Ascending aorta (tissue), 2 donors: Measurements from ENCODE around the gene SLC22A3. TPM values are rescaled to one million over a fixed set of nuclear protein-coding genes. Genes with fewer than 3 reads are reported as not detected.
A peak's percentile ranks its signal among the peaks of the same experiment; 100 is the strongest.

ENCODE experiments used
- DNase-seq, 2 donors: peaks; one replicate each; pipeline ENCODE4 v3.0.0-alpha.2; 2019; ENCODE audit warnings: low spot score in 2 of 2
- H3K27ac ChIP-seq, 2 donors: fragments of 200-600 bp; sonication (generic); one replicate each; pipeline ENCODE4 v1.5.1; 2016 to 2017; ENCODE audit warnings: mild to moderate bottlenecking in 1 of 2
- H3K27me3 ChIP-seq: fragments of 200-600 bp; sonication (generic); one replicate; pipeline ENCODE4 v1.5.1; 2017
- H3K36me3 ChIP-seq, 2 donors: fragments of 200-600 bp; sonication (generic); one replicate each; pipeline ENCODE4 v1.5.1; 2016
- H3K4me1 ChIP-seq, 2 donors: fragments of 200-600 bp; sonication (generic); one replicate each; pipeline ENCODE4 v1.5.1; 2016 to 2017; ENCODE audit warnings: mild to moderate bottlenecking in 1 of 2
- H3K4me3 ChIP-seq, 2 donors: fragments of 200-600 bp; sonication (generic); one replicate each; pipeline ENCODE4 v1.5.1; 2016 to 2017; ENCODE audit warnings: mild to moderate bottlenecking in 1 of 2
- H3K9me3 ChIP-seq, 2 donors: fragments of 200-600 bp; sonication (generic); one replicate each; pipeline ENCODE4 v1.5.1; 2016
- intact Hi-C: fragments of 100-400 bp; cut with DNase I; formaldehyde crosslinking; loops from one replicate; pipeline ENCODE4 v1.15.1; 2023
- total RNA-seq: library from RNA; depleted of rRNA; stranded (reverse); fragments of >200 nt; gene quantifications from one replicate; pipeline ENCODE4 v1.1.0, GENCODE V29; 2016
- TF ChIP-seq, protein P1 (sequence below), 3 experiments: fragments of 200-600 bp in 2 of 3; fragments of 450-650 bp in 1 of 3; sonication (generic) in 2 of 3; IDR thresholded peaks; one replicate each; pipeline ENCODE4 v1.5.1; 2016 to 2019; ENCODE audit warnings: antibody characterized with exemption in 3 of 3, mild to moderate bottlenecking in 1 of 3, moderate library complexity in 1 of 3

The SLC22A3 gene
- total RNA-seq, 1 donor from 2014 or later = 29.6 TPM

DNA sequence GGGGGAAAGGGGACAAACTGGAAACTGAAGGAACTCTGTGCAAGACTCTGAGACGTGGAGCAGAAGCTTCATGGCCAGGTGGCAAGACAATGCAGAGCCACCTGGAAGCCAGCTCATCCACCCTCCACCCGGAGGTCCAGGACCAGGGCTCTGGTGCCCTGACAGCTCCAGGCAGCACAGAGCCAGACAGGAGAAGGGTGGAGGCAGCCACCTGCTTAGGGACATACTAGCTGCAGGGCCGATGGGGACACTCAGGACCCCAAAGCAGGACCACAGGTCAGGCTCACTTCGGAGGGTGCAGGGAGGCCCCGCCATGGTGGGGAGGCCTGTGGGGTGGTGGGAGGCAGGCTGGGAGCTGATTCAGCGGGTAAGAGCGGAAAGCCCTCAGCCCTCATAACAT, 19.0 kb upstream of the SLC22A3 start:
- no peak overlapping the region for H3K4me3 ChIP-seq
- TF ChIP-seq, protein P1, sequence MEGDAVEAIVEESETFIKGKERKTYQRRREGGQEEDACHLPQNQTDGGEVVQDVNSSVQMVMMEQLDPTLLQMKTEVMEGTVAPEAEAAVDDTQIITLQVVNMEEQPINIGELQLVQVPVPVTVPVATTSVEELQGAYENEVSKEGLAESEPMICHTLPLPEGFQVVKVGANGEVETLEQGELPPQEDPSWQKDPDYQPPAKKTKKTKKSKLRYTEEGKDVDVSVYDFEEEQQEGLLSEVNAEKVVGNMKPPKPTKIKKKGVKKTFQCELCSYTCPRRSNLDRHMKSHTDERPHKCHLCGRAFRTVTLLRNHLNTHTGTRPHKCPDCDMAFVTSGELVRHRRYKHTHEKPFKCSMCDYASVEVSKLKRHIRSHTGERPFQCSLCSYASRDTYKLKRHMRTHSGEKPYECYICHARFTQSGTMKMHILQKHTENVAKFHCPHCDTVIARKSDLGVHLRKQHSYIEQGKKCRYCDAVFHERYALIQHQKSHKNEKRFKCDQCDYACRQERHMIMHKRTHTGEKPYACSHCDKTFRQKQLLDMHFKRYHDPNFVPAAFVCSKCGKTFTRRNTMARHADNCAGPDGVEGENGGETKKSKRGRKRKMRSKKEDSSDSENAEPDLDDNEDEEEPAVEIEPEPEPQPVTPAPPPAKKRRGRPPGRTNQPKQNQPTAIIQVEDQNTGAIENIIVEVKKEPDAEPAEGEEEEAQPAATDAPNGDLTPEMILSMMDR (IDR thresholded peaks at IDR 0.05) = no peak
- no peaks in the 10 kb centered on the region for H3K27me3 ChIP-seq
- peak overlapping the region; percentile 79 to 91 for H3K27ac ChIP-seq
- peaks cover 6 to 22% of the 10 kb centered on the region in 2 donors for H3K4me1 ChIP-seq
- intact Hi-C loops = loop anchor here (2.0 kb wide), 1 partner anchor 20 kb away; the partner anchor contains the start of gene SLC22A3
- DNase-seq = no peak
- no peaks in the 10 kb centered on the region for H3K36me3 ChIP-seq
- H3K9me3 ChIP-seq = no peaks in the 10 kb centered on the region

DNA sequence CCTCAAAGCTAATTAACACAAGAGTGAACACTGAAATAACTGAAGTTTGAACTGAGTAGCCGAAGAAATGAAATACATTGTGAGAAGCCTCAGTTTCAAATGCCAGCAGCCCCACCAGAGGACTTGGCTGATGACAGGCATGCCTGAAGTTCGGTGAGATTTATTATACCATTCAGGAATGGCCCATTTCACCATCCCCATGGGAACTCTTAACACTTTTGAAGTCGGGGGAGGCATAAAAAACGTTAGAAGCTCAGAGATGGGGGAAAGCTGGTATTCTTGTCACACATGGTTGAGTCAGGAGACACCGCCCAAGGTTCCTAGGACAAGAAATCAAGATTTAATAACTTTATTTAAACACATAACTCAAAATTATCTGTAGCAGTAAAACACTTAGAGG, 17.6 kb upstream of the SLC22A3 start:
- H3K27ac ChIP-seq = peak overlapping the region; percentile 79 to 91
- no peak overlapping the region for H3K4me3 ChIP-seq
- intact Hi-C loops = no loop called here
- no peaks in the 10 kb centered on the region for H3K9me3 ChIP-seq
- H3K4me1 ChIP-seq = peaks cover 6 to 22% of the 10 kb centered on the region in 2 donors
- H3K27me3 ChIP-seq = no peaks in the 10 kb centered on the region
- TF ChIP-seq, protein P1 (IDR thresholded peaks at IDR 0.05) = no peak
- no peak for DNase-seq
- no peaks in the 10 kb centered on the region for H3K36me3 ChIP-seq

DNA sequence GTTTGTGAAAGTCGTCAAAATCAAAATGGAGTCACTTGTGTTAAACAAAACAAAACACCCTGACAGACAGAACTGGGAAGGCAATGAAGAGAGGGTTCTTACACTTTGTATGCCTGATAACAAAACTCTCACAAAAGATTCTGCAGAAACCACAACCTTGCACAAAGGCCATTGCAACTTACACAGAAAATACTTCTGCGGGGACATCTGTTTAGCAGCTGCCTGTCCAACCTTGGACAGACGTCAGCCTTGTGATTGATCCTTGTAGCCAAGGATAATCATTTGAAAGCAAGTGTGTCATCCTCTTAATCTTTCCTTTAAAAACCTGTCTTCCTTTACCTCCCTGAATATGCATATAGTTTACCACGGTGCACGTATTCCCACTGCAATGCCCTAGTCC, 17.0 kb upstream of the SLC22A3 start:
- Histone ChIP-seq H3K4me3 (no peak overlapping the region), H3K9me3 (no peaks in the 10 kb centered on the region), H3K4me1 (peaks cover 6 to 22% of the 10 kb centered on the region in 2 donors), H3K27me3 (no peaks in the 10 kb centered on the region), H3K36me3 (no peaks in the 10 kb centered on the region), H3K27ac (peak overlapping the region; percentile 79 to 91)
- TF ChIP-seq, protein P1 (IDR thresholded peaks at IDR 0.05) = no peak
- no peak for DNase-seq
- intact Hi-C loops = no loop called here

DNA sequence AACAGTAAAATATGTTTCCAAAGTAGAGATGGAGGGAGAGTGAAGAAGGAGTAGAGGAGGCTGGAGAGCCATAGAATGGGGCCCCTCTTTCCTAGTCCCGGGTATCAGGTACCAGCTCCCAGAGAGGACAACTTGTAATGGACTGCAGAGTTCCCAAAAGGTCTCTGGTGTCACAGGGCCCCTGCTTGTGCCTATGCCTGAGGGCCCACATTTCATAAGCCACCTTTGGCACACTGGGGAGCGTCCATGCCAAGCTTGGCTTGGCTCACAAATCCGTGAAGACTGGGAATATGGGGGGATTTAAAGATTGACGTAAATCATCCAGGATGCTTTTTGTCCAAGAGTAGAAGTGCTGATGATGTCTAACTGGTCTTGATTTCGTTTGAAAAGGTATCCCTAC, 16.4 kb upstream of the SLC22A3 start:
- intact Hi-C loops = no loop called here
- Histone ChIP-seq H3K4me1 (peaks cover 6 to 22% of the 10 kb centered on the region in 2 donors), H3K27ac (peak overlapping the region in 1 of 2 donors; percentile 1), H3K27me3 (no peaks in the 10 kb centered on the region), H3K9me3 (no peaks in the 10 kb centered on the region), H3K4me3 (no peak overlapping the region), H3K36me3 (no peaks in the 10 kb centered on the region)
- DNase-seq = no peak
- TF ChIP-seq, protein P1 (IDR thresholded peaks at IDR 0.05) = no peak

DNA sequence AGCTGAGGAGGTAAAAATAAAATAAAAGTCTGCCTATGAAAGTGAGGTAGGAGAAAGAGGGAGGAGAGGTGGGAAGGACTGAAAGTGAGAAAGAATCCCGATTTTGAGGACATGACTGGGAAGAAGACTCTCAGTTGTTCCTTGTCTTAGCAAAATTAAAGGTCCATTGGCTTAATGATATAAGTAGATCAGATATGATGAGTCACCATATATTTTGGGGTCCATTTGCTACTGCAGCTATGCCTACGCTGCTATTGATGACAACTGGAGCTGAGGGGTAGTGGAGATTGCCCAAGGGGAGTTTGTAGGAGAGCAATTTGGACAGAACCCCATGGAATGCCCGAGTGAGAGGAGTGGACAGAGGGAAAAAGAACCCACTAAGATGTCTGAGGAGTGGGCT, 15.1 kb upstream of the SLC22A3 start:
- no peaks in the 10 kb centered on the region for H3K27me3 ChIP-seq

More for the DNA sequence above, 15.1 kb upstream of the SLC22A3 start:
- Histone ChIP-seq H3K9me3 (no peaks in the 10 kb centered on the region), H3K4me1 (peaks cover 6 to 20% of the 10 kb centered on the region in 2 donors), H3K4me3 (no peak overlapping the region), H3K27ac (no peak overlapping the region), H3K36me3 (no peaks in the 10 kb centered on the region)
- no peak for DNase-seq
- TF ChIP-seq, protein P1 (IDR thresholded peaks at IDR 0.05) = no peak
- intact Hi-C loops = no loop called here
